Measurements from ENCODE around the gene ANGPTL3. TPM values are rescaled to one million over a fixed set of nuclear protein-coding genes. Genes with fewer than 3 reads are reported as not detected.

The ANGPTL3 gene
- total and polyA plus RNA-seq, 2 of the 13 experiments (the other 11 are each of a cell fraction or from before 2014, with no cell fraction given) = 0.40 to 0.51 TPM

GRCh38 chr1:62621907-62622306, 24.6 kb downstream of the ANGPTL3 start (continued):
- TF ChIP-seq TEAD3 (CRISPR knock-in tag; optimal IDR thresholded peaks at IDR 0.05; ENCODE audit: borderline replicate concordance) (peak; percentile 93), SRF (IDR thresholded peaks at IDR 0.05; ENCODE audit: low read depth, low read length) (0 out of 2 replicates have a peak, but pooled peaks have one; percentile 14), NFIB (CRISPR knock-in tag; IDR thresholded peaks at IDR 0.05; ENCODE audit: borderline replicate concordance) (no peak), ZFY (CRISPR knock-in tag; IDR thresholded peaks at IDR 0.05) (peak; percentile 76), ZNF780A (CRISPR knock-in tag; IDR thresholded peaks at IDR 0.05) (peak; percentile 91), NCOA5 (CRISPR knock-in tag; IDR thresholded peaks at IDR 0.05) (no peak), MAFG (CRISPR knock-in tag; IDR thresholded peaks at IDR 0.05) (no peak), CC2D1A (CRISPR knock-in tag; IDR thresholded peaks at IDR 0.05) (no peak), ARNT2 (CRISPR knock-in tag; IDR thresholded peaks at IDR 0.05; ENCODE audit: low read depth) (peak; percentile 44; the same call in 1 of the 2 replicates), SOX6 (IDR thresholded peaks at IDR 0.05) (no peak), SOX6 (CRISPR knock-in tag; IDR thresholded peaks at IDR 0.05) (peak; percentile 96), RBAK (CRISPR knock-in tag; IDR thresholded peaks at IDR 0.05) (no peak), MED8 (CRISPR knock-in tag; IDR thresholded peaks at IDR 0.05; ENCODE audit: insufficient replicate concordance) (peak; percentile 50), HNRNPUL1 (IDR thresholded peaks at IDR 0.05; ENCODE audit: low read depth, low read length) (no peak), RXRB (CRISPR knock-in tag; IDR thresholded peaks at IDR 0.05; ENCODE audit: borderline replicate concordance) (peak; percentile 94), FOSL2 (CRISPR knock-in tag; IDR thresholded peaks at IDR 0.05) (peak; percentile 97), CEBPG (CRISPR knock-in tag; IDR thresholded peaks at IDR 0.05) (peak; percentile 99), ZNF777 (CRISPR knock-in tag; IDR thresholded peaks at IDR 0.05) (no peak), STAT5B (CRISPR knock-in tag; IDR thresholded peaks at IDR 0.05) (peak; percentile 79; the same call in 1 of the 2 replicates), HNF4G (IDR thresholded peaks at IDR 0.05; ENCODE audit: borderline replicate concordance, low read depth, low read length) (peak; percentile 74; the same call in 1 of the 2 replicates), HNF4G (CRISPR knock-in tag; IDR thresholded peaks at IDR 0.05; ENCODE audit: borderline replicate concordance, low read depth) (no peak; the same call in 1 of the 2 replicates), KDM6A (CRISPR knock-in tag; IDR thresholded peaks at IDR 0.05; ENCODE audit: low read depth) (peak; percentile 80), ZC3H4 (CRISPR knock-in tag; IDR thresholded peaks at IDR 0.05; ENCODE audit: borderline replicate concordance) (no peak), MBNL3 (CRISPR knock-in tag; conservative IDR thresholded peaks at IDR 0.05) (no peak), MEIS1 (CRISPR knock-in tag; IDR thresholded peaks at IDR 0.05; ENCODE audit: borderline replicate concordance) (peak; percentile 90; the same call in 1 of the 2 replicates)
- TF ChIP-seq, protein P1, sequence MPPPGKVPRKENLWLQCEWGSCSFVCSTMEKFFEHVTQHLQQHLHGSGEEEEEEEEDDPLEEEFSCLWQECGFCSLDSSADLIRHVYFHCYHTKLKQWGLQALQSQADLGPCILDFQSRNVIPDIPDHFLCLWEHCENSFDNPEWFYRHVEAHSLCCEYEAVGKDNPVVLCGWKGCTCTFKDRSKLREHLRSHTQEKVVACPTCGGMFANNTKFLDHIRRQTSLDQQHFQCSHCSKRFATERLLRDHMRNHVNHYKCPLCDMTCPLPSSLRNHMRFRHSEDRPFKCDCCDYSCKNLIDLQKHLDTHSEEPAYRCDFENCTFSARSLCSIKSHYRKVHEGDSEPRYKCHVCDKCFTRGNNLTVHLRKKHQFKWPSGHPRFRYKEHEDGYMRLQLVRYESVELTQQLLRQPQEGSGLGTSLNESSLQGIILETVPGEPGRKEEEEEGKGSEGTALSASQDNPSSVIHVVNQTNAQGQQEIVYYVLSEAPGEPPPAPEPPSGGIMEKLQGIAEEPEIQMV (CRISPR knock-in tag; IDR thresholded peaks at IDR 0.05; ENCODE audit: low read depth) = peak; percentile 54; the same call in 1 of the 2 replicates
- TF ChIP-seq, protein P2, sequence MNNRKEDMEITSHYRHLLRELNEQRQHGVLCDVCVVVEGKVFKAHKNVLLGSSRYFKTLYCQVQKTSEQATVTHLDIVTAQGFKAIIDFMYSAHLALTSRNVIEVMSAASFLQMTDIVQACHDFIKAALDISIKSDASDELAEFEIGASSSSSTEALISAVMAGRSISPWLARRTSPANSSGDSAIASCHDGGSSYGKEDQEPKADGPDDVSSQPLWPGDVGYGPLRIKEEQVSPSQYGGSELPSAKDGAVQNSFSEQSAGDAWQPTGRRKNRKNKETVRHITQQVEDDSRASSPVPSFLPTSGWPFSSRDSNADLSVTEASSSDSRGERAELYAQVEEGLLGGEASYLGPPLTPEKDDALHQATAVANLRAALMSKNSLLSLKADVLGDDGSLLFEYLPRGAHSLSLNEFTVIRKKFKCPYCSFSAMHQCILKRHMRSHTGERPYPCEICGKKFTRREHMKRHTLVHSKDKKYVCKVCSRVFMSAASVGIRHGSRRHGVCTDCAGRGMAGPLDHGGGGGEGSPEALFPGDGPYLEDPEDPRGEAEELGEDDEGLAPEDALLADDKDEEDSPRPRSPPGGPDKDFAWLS (CRISPR knock-in tag; IDR thresholded peaks at IDR 0.05; ENCODE audit: borderline replicate concordance) = no peak
